Gastrocnemius medialis (tissue), 4 donors: Measurements from ENCODE around the gene ARHGAP30. TPM values are rescaled to one million over a fixed set of nuclear protein-coding genes. Genes with fewer than 3 reads are reported as not detected.

Source experiments
- ATAC-seq, 2 donors: fragments of 150-250 bp; one replicate each; pipeline ENCODE4 v1.9.1; 2016
- DNase-seq, 2 donors: peaks; one replicate each; pipeline ENCODE4 v3.0.0-alpha.2; 2019
- H3K27ac ChIP-seq, 4 donors: fragments of 200-600 bp; sonication (generic); 1 replicate in 1 of 4; 2 replicates in 3 of 4; pipeline ENCODE4 v1.5.1; 2016 to 2018; ENCODE audit warnings: mild to moderate bottlenecking in 2 of 4, moderate library complexity in 1 of 4
- H3K27me3 ChIP-seq, 3 donors: fragments of 200-600 bp; sonication (generic) in 2 of 3; 1 replicate in 1 of 3; 2 replicates in 2 of 3; pipeline versions ENCODE4 v1.5.1 to v1.6.0; 2016 to 2019; ENCODE audit warnings: mild to moderate bottlenecking in 1 of 3, moderate library complexity in 1 of 3
- H3K36me3 ChIP-seq, 2 donors: fragments of 200-600 bp; sonication (generic) in 1 of 2; one replicate each; pipeline ENCODE4 v1.5.1; 2017 to 2018
- H3K4me1 ChIP-seq, 2 donors: fragments of 200-600 bp; sonication (generic) in 1 of 2; one replicate each; pipeline ENCODE4 v1.5.1; 2016 to 2017; ENCODE audit warnings: mild to moderate bottlenecking in 2 of 2
- H3K4me3 ChIP-seq, 4 donors: fragments of 200-600 bp; sonication (generic) in 3 of 4; 1 replicate in 1 of 4; 2 replicates in 3 of 4; pipeline ENCODE4 v1.5.1; 2016 to 2019; ENCODE audit warnings: mild to moderate bottlenecking in 2 of 4
- H3K9me3 ChIP-seq, 3 donors: fragments of 200-600 bp; sonication (generic) in 2 of 3; 1 replicate in 1 of 3; 2 replicates in 2 of 3; pipeline ENCODE4 v1.5.1; 2016 to 2019
- POLR2A ChIP-seq, 2 donors: fragments of 450-650 bp; IDR thresholded peaks; one replicate each; pipeline ENCODE4 v1.6.1; 2017; ENCODE audit warnings: antibody characterized with exemption in 2 of 2, mild to moderate bottlenecking in 2 of 2, moderate library complexity in 2 of 2
- in situ Hi-C, 4 donors: fragments of 200-750 bp; cut with MboI; loops; one replicate each; pipeline versions ENCODE4 v1.15.0 to v1.8.0; 2017; ENCODE audit warnings: low sequenced_read_pairs in 4 of 4
- intact Hi-C: fragments of 100-400 bp; cut with DNase I; formaldehyde crosslinking; loops from one replicate; pipeline ENCODE4 v1.15.1; 2023; ENCODE audit warnings: low total_unique reads
- total RNA-seq, 4 donors: library from RNA; depleted of rRNA; stranded (reverse); fragments of >200 nt; gene quantifications; one replicate each; pipeline versions ENCODE4 v1.1.0 to v1.2.3, GENCODE V29; 2016
- TF ChIP-seq, protein P1 (sequence below), 5 experiments: fragments of 450-650 bp in 3 of 5; fragments of 200-600 bp in 2 of 5; sonication (generic) in 2 of 5; IDR thresholded peaks in 4 of 5; conservative IDR thresholded peaks in 1 of 5; 1 replicate in 4 of 5; 2 replicates in 1 of 5; pipeline ENCODE4 v1.5.1; 2016 to 2019; ENCODE audit warnings: antibody characterized with exemption in 5 of 5, mild to moderate bottlenecking in 3 of 5, moderate library complexity in 3 of 5

ARHGAP30 gene
- total RNA-seq, 4 donors from 2014 or later = 0.61 to 1.6 (median 1.0) TPM

DNA sequence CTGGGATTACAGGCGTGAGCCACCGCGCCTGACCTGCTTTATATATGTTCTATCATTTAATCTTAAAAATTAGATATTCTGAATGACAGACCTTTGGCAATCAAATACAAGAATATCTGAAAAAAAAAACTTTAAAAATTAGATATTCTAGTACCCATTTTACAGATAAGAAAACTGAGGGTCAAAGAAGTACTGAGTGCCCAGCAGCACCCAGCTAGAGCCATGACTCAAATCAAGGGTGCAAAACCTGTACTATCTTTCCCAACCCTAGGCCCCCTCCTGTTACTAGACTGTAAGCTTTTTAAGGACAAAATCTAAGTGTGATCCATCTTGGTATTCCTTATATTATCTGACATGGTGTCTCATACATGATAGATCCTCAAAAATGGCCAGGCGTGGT is 8.3 kb downstream of the ARHGAP30 start:
- in situ Hi-C loops = no loop called here
- Histone ChIP-seq H3K27ac (no peak overlapping the region), H3K9me3 (no peaks in the 10 kb centered on the region), H3K36me3 (no peaks in the 10 kb centered on the region), H3K4me3 (no peak overlapping the region), H3K27me3 (peaks cover 0 to 13% (median under 1%) of the 10 kb centered on the region in 3 donors), H3K4me1 (no peaks in the 10 kb centered on the region)
- DNase-seq (no peak), ATAC-seq (no peak)
- intact Hi-C loops = no loop called here
- no peak for TF ChIP-seq POLR2A (IDR thresholded peaks at IDR 0.05)
- TF ChIP-seq, protein P1, sequence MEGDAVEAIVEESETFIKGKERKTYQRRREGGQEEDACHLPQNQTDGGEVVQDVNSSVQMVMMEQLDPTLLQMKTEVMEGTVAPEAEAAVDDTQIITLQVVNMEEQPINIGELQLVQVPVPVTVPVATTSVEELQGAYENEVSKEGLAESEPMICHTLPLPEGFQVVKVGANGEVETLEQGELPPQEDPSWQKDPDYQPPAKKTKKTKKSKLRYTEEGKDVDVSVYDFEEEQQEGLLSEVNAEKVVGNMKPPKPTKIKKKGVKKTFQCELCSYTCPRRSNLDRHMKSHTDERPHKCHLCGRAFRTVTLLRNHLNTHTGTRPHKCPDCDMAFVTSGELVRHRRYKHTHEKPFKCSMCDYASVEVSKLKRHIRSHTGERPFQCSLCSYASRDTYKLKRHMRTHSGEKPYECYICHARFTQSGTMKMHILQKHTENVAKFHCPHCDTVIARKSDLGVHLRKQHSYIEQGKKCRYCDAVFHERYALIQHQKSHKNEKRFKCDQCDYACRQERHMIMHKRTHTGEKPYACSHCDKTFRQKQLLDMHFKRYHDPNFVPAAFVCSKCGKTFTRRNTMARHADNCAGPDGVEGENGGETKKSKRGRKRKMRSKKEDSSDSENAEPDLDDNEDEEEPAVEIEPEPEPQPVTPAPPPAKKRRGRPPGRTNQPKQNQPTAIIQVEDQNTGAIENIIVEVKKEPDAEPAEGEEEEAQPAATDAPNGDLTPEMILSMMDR (IDR thresholded peaks at IDR 0.05 in 4 of 5, conservative IDR thresholded peaks at IDR 0.05 in 1 of 5) = no peak

DNA sequence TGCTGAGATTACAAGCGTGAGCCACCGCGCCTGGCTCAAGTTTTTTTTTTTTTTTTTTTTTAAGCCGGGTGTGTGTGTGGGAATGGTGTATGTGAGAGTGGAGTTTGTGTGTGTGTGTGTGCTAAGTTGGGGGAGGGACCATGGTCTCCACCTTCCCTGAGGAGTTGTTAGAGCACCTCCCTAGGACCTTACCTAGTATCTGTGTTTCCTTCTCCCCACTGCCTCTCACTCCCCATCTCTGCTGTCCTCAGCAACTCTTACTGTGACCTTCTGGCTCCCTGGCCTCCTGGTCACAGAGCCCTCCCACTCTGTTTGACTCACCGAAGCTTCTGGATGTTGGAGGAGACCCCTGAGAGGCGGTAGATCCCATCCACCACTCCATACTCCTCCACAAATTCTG is 10.4 kb downstream of the ARHGAP30 start:
- Histone ChIP-seq H3K27ac (no peak overlapping the region), H3K36me3 (no peaks in the 10 kb centered on the region), H3K4me1 (no peaks in the 10 kb centered on the region), H3K9me3 (no peaks in the 10 kb centered on the region), H3K27me3 (peaks cover 0 to 12% (median 10%) of the 10 kb centered on the region in 3 donors), H3K4me3 (no peak overlapping the region)
- no peak for TF ChIP-seq POLR2A (IDR thresholded peaks at IDR 0.05)
- TF ChIP-seq, protein P1 (IDR thresholded peaks at IDR 0.05 in 4 of 5, conservative IDR thresholded peaks at IDR 0.05 in 1 of 5) = no peak
- ATAC-seq = no peak
- in situ Hi-C loops = no loop called here
- DNase-seq = no peak
- intact Hi-C loops = no loop called here

DNA sequence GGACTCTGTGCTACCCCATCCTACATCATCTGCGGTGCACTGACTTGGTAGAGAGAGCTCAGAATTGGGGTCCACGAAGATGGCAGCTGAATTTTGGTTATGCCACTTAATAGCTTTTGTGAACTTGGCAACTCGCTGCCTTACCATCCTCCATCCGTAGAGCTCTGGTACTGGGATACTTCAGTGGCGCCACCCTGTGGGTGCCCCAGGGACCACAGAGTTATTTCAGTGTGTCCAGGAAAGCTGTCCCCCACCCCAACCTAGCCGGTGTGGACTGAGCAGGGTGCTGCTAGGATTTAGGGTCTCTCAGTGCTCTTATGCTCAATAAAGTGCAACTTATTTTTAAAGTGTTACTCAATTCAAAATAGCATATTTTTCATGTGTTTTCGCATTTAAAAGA is 14.9 kb downstream of the ARHGAP30 start:
- Histone ChIP-seq H3K4me3 (no peak overlapping the region), H3K9me3 (no peaks in the 10 kb centered on the region), H3K27me3 (peaks cover 0 to 16% (median 10%) of the 10 kb centered on the region in 3 donors), H3K36me3 (no peaks in the 10 kb centered on the region), H3K27ac (no peak overlapping the region), H3K4me1 (no peaks in the 10 kb centered on the region)
- intact Hi-C loops = no loop called here
- ATAC-seq = no peak
- in situ Hi-C loops = no loop called here
- DNase-seq = no peak
- TF ChIP-seq POLR2A (IDR thresholded peaks at IDR 0.05) = no peak
- TF ChIP-seq, protein P1 (IDR thresholded peaks at IDR 0.05 in 4 of 5, conservative IDR thresholded peaks at IDR 0.05 in 1 of 5) = no peak

DNA sequence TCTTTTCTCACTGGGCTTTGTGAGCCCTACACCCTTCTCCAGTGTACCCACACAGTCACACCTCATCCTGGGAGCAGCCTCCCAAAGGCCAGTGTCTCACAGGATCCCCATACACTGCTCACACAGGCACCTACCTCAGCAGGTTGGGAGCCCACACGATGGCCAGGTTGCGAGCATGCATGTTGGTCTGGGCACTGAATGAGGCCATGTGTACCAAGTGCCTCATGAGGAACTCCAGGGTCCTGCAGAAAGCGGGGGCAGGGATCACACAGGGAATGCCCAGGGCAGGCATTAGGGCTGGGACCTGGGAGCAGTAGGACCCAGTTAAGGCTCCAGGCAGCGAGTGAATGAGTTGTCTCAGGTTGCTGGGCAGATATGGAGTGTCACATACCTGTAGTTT is 15.5 kb downstream of the ARHGAP30 start:
- Histone ChIP-seq H3K4me1 (no peaks in the 10 kb centered on the region), H3K9me3 (no peaks in the 10 kb centered on the region), H3K36me3 (no peaks in the 10 kb centered on the region), H3K4me3 (no peak overlapping the region), H3K27ac (no peak overlapping the region), H3K27me3 (peaks cover 0 to 16% (median 10%) of the 10 kb centered on the region in 3 donors)
- in situ Hi-C loops = no loop called here
- no peak for TF ChIP-seq POLR2A (IDR thresholded peaks at IDR 0.05)
- TF ChIP-seq, protein P1 (IDR thresholded peaks at IDR 0.05 in 4 of 5, conservative IDR thresholded peaks at IDR 0.05 in 1 of 5) = no peak
- ATAC-seq (no peak), DNase-seq (no peak)
- intact Hi-C loops = no loop called here

DNA sequence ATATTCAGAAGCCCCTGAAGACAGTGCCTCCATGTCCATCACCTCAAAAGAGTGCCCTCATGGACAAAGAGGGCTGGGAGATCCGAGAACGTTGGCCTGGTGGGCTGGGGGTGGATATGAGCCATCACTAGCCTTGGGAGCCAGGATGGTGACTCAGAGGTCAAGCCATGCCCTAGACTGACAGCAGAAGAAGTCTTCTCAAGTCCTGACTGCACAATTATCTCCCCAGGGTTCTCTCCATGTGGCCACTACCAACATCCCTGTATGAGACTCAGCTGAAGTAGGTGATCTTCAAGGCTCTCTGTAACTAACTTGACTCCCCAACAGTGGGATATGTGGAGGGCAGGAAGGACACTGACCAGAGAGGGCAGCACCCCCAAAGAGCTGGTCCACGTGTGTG is 16.8 kb downstream of the ARHGAP30 start:
- Histone ChIP-seq H3K27ac (no peak overlapping the region), H3K4me1 (no peaks in the 10 kb centered on the region), H3K27me3 (peaks cover 0 to 16% (median 6%) of the 10 kb centered on the region in 3 donors), H3K36me3 (no peaks in the 10 kb centered on the region), H3K4me3 (no peak overlapping the region), H3K9me3 (no peaks in the 10 kb centered on the region)
- intact Hi-C loops = no loop called here
- in situ Hi-C loops = no loop called here
- TF ChIP-seq, protein P1 (IDR thresholded peaks at IDR 0.05 in 4 of 5, conservative IDR thresholded peaks at IDR 0.05 in 1 of 5) = no peak
- no peak for TF ChIP-seq POLR2A (IDR thresholded peaks at IDR 0.05)
- DNase-seq = no peak
- no peak for ATAC-seq
